Activated CD4-positive, alpha-beta T cell treated with anti-CD3 and anti-CD28 coated beads, Interleukin-2, Interleukin-4, amounts not matched to agents 100 ng/mL and 50 ng/mL, durations not matched to agents 16 hours and 8 hours (primary cell): ENCODE data around the gene RIPPLY2.
"Not testable (repeated sequence)": the region's sequence is repeated elsewhere in the genome, so short reads cannot be mapped to it uniquely, and the experiment has no call there.

Experiments used
- DNase-seq: peaks from one replicate; pipeline ENCODE4 v3.0.0-alpha.2; 2020; ENCODE audit warnings: low spot score

Gene RIPPLY2

DNA sequence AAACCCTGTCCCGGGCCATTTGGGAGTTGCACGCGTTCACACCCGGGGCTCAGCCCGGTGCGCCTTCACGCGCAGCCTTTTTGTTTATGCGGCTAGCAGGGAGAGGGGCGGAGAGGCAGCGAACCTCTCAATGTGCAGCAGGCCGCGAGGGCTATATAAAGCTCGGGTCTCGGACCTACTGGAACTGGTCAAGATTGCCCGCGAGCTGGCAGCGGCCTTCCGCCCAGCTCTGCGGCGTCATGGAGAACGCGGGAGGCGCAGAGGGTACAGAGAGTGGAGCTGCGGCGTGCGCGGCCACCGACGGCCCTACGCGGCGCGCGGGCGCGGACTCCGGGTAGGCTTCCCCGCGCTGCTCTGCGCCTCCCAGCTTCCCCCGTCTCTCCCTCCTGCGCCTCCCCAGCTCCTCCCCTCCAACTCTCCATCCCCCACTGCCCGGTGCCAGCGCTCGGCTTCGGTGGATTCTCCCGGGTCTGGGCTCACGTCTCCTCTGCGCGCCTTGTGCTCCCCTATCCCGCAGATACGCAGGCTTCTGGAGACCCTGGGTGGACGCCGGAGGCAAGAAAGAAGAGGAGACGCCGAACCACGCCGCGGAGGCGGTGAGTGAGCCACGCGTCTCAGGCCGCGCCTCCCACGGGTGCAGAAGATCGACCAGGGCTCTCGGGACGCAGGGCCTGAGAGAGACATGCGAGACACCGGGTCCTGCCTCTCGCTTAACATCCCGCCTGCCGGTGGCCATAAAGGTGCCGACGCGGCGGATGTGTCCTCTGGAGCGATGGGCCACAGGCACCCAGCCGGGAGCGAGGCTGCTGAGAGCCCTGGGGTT lies at the start of gene RIPPLY2:
Gene RIPPLY2 (plus strand): TSS at position 183 of the 823 bp plus-strand sequence. CDS start 57 bp downstream, at position 240.
- no peak for DNase-seq

DNA sequence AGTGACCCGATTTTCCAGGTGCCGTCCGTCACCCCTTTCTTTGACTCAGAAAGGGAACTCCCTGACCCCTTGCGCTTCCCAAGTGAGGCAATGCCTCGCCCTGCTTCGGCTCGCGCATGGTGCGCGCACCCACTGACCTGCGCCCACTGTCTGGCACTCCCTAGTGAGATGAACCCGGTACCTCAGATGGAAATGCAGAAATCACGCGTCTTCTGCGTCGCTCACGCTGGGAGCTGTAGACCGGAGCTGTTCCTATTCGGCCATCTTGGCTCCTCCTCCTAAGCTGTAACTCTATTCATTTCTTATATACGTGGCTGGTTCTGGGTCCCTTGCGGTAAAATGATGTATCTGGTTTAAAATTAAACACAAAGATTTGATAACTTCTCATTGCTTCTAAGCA lies 49.7 kb upstream of the RIPPLY2 start:
- DNase-seq = not testable (repeated sequence)

DNA sequence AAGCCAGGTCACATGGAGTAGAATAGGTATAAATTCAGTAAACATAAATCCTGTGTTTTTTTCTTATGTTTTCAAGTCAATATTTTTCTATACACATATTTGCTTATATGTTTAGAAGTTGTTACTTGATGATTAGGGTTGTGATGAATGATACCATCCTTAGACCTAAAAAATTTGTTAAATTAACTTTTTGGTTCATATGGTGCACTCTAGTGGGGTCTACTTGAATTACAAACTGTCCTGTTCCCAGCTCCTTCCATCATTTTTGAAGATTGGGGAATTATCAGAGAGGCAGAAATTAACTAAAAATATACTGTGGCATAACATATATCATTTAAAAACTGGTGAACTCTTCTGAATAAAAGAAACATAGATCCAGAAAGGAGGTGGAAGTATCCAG lies 48.3 kb upstream of the RIPPLY2 start:
- DNase-seq = no peak

GRCh38 chr6:83808005-83808404 lies 45.2 kb upstream of the RIPPLY2 start:
- no peak for DNase-seq

DNA sequence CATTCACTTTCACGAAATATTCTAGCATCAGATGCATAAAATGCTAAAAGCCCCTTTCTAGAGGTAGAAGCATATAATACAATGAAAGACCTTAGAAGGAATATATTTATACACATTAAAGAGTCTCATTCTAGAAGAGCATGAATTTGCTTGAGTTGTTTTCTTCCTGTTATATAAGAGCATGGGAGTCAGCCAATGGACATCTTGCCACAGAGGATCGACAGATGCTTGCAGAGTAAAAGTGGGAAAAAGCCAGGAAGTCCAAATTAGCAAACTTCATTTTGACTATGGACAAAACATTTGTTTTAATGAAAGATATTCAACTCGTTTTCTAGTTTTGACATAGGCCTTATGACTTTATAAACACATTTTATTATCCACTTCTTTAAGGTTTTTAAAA lies 44.2 kb upstream of the RIPPLY2 start:
- no peak for DNase-seq

- no peak for DNase-seq
Measured at GRCh38 chr6:83812595-83812994, 40.6 kb upstream of the RIPPLY2 start.

- DNase-seq = no peak
Measured at GRCh38 chr6:83815631-83816272, 37.4 kb upstream of the RIPPLY2 start.

- no peak for DNase-seq
Measured at GRCh38 chr6:83822629-83823169, 30.5 kb upstream of the RIPPLY2 start.

DNA sequence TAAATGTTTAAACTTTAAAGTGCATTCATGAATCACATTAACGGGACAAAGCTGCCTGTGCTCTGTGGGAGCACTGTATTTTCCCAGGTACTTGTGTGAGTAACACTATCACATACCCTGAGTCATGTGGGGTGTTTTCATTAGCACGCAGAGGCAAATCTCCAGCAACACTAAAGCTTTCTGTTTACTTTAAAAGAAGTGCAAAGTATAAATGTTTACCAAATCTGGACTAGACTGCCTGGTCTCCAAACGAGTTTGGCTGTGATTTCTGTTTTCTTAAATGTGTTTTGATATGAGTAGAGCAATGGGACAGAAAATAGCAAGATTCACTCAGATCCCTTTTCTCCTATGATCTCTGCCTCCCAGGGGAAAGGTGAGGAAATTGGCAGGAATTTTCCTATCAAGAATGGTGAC lies 28.8 kb upstream of the RIPPLY2 start:
- DNase-seq = no peak

DNA sequence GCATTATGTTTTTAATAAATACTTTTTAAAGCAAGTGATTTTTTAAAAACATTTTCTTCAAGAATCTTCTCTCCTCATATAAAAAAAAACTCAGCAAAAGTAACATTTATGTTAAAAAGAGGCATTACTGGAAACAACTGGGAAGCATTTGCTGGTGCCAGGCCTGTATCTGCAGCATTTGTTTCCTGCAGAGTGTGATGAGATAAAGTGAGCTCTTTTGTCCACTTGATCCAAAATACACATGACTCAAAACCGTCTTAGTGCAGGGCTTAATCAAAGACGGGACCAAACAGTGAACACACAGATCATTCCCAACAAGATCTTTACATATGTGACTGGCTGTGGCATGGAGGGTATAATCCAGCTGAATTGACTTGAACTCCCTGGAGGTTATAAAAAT lies 28.3 kb upstream of the RIPPLY2 start:
- DNase-seq = no peak

DNA sequence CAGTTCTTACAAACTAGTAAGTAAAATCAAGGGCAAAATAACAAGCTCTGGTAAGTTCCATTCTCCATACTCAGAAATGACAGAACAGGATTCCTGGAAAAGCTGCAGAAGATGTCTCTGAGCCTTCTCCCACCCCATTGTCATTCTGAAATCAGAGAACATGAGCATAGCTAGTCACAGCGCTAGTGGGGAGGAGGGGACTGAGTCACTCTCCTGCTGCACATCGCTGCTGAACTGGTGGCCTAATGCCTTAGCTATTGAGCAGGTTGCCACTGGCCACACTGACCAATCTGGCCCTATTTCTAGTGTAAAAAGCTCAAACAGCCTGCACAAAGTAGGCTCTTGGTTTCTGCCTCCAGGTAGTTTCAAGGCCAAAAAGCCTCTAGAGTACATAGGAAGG lies 26.1 kb upstream of the RIPPLY2 start:
- peak; percentile 3 for DNase-seq

GRCh38 chr6:83838727-83839126 lies 14.4 kb upstream of the RIPPLY2 start:
- no peak for DNase-seq

GRCh38 chr6:83844170-83844569 lies 9.0 kb upstream of the RIPPLY2 start:
- no peak for DNase-seq

DNA sequence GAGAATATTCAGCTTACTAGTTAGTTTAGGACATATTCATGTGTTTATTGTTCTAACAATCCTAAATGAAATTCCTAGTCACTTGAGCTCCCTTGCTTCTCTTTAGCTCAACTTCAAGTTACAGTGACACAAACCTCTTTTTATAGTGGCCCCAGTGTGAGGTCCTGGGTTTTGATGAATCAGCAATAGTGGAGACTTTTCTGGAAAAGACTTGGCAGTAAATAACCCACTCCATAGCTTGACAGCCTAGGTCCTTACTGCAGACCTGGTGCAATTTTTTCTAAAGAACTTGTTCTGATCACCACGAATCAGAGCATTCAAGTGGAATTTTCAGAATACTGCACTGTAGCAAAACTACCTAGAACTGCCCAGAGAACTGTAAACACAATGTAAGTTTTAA lies 6.9 kb upstream of the RIPPLY2 start:
- DNase-seq = no peak

- peak; percentile 19 for DNase-seq
Measured at GRCh38 chr6:83847179-83847578, 6.0 kb upstream of the RIPPLY2 start.

GRCh38 chr6:83849127-83849526 lies 4.0 kb upstream of the RIPPLY2 start:
- DNase-seq = no peak

DNA sequence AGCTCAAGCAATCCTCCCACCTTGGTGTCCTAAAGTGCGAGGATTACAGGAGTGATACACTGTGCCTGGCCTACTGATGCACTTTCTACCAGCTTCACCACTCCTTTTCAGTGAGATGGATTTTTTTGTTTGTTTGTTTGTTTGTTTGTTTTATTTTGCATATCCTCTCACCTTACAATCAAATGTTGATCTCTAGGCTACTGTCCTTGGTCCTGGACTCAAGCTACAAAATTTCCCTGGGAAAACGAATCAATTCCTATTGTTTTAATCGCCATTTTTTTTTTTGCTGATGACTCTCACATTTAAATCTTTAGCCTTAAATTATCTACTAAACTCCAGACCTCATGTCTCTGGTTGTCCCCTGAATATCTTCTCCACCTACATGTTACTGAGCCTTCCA lies 3.5 kb upstream of the RIPPLY2 start:
- DNase-seq = no peak

- no peak for DNase-seq
Measured at GRCh38 chr6:83852528-83853177, 507 bp upstream of the RIPPLY2 start.

DNA sequence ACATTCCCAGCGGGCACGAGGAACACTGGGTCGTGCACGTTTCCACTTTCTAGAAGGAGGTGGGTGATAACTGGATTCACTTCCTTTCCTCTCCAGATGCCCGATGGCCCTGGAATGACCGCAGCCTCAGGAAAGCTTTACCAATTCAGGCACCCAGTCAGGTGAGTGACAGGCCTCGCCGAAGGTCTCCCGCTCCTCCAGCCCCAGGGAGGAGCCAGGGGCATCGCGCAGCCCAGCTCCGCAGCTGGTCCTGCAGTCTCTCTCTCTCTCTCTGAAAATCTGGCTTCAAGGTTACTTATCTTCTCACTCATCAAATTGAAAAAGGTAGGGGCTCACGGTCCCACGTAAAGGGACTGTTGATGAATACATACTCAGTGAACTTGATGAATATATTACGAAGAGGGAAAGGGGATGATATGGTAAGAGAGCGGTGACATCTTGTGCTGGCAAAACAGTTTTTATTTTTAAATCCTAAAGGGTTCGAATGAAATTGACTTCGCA lies 891 bp downstream of the RIPPLY2 start:
- DNase-seq = no peak

DNA sequence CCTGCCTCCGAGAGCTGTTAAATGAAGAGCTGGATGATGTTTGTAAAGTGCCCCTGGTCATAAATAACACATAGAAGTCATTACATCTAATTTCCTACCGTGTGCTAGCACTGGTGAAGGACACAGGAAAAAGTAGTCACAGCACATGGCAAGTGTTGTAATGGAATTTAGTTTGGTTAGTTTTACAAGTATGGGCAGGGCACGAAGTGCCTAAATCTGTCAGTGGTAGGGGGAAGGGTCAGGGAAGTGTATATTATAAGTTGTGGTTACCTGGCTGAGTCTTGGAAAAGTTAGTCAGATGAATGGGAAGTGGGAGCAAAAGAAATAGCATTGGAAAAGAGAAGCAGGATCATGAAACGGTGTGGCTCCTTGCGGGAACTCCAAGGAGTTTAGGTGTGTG lies 1.6 kb downstream of the RIPPLY2 start:
- no peak for DNase-seq

DNA sequence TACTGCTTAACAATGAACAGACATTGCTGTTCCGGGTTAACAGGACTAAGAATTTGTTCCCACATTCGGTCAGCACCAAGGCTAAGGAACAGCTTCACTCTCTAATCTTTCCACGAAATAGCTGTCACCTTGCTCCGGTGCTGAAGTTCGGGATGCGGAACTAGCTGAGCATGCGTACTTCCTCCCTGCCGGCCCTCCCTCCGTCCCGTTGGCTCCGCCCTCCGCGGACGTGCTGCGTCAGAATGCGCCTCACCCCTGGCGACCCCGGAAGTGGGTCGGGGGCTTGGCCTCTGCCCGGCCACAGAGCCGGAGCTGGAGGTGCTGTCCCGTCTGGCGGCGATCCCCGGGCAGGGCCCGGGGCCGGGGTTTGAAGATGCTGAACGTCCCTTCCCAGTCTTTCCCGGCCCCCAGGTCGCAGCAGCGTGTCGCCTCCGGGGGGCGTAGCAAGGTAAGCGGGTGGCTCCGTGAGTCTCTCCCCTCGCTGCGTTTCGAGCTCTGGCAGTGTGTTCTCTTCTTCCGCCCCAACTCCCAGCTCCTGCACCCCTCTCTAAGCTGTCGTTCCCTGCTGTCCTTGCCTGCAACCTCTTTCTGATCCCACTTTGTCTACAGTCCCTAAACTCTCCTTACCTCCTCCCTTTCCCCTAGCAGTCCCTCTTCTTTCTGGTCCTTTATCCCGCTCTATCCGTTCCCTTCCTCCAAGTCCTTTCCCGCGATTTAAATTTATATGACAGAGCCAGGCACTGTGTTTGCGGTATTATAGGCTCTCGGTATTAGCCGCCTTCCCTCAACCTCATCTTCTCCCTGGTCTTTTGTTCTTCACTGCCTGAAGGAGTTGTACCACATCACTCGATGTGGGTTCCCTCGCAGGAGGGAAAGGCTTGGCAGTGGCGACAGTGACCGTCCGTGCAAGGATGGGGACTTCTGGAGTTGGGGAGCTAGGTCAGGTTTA lies 6.5 kb downstream of the RIPPLY2 start, which contains the start of gene CYB5R4:
Gene CYB5R4 (plus strand): TSS at position 280 of the 949 bp plus-strand sequence. CDS start 94 bp downstream, at position 374.
- peak; percentile 94 for DNase-seq
